Mucosa of stomach (tissue), 1 donor: ENCODE measurements around the gene MYO7B.
A peak's percentile ranks its signal among the peaks of the same experiment; 100 is the strongest.

ENCODE experiments used
- H3K27me3 ChIP-seq: one replicate; pipeline ENCODE4 v1.7.0; 2013; ENCODE audit warnings: mild to moderate bottlenecking, low read length; ENCODE audit not compliant: control insufficient read depth, insufficient read depth
- H3K36me3 ChIP-seq: one replicate; pipeline ENCODE4 v1.7.0; 2013; ENCODE audit warnings: low read length; ENCODE audit not compliant: control insufficient read depth, insufficient read depth
- H3K4me1 ChIP-seq: one replicate; pipeline ENCODE4 v1.7.0; 2013; ENCODE audit warnings: mild to moderate bottlenecking, low read length; ENCODE audit not compliant: control insufficient read depth, insufficient read depth
- H3K4me3 ChIP-seq: one replicate; pipeline ENCODE4 v1.7.0; 2013; ENCODE audit warnings: low read length
- H3K9ac ChIP-seq: one replicate; pipeline ENCODE4 v1.7.0; 2013; ENCODE audit warnings: mild to moderate bottlenecking, low read length, moderate library complexity
- H3K9me3 ChIP-seq: one replicate; pipeline ENCODE4 v1.7.0; 2013; ENCODE audit warnings: mild to moderate bottlenecking, low read length, moderate library complexity; ENCODE audit not compliant: control insufficient read depth
- donor health status: Pancreatic carcinoma.

Gene MYO7B

GRCh38 chr2:127637725-127638252 lies 102.3 kb downstream of the MYO7B start:
- Histone ChIP-seq H3K9me3 (no peaks in the 10 kb centered on the region), H3K4me3 (no peak overlapping the region), H3K27me3 (no peaks in the 10 kb centered on the region), H3K9ac (peak overlapping the region; percentile 39), H3K4me1 (peaks cover 22% of the 10 kb centered on the region), H3K36me3 (no peaks in the 10 kb centered on the region)

GRCh38 chr2:127638361-127639110 lies 103.1 kb downstream of the MYO7B start:
- Histone ChIP-seq H3K9me3 (no peaks in the 10 kb centered on the region), H3K36me3 (no peaks in the 10 kb centered on the region), H3K9ac (no peak overlapping the region), H3K4me3 (no peak overlapping the region), H3K27me3 (no peaks in the 10 kb centered on the region), H3K4me1 (peaks cover 22% of the 10 kb centered on the region)

- Histone ChIP-seq H3K36me3 (no peaks in the 10 kb centered on the region), H3K4me3 (no peak overlapping the region), H3K9ac (no peak overlapping the region), H3K4me1 (peaks cover 22% of the 10 kb centered on the region), H3K9me3 (no peaks in the 10 kb centered on the region), H3K27me3 (no peaks in the 10 kb centered on the region)
Observed at GRCh38 chr2:127639111-127639474, 103.6 kb downstream of the MYO7B start.

DNA sequence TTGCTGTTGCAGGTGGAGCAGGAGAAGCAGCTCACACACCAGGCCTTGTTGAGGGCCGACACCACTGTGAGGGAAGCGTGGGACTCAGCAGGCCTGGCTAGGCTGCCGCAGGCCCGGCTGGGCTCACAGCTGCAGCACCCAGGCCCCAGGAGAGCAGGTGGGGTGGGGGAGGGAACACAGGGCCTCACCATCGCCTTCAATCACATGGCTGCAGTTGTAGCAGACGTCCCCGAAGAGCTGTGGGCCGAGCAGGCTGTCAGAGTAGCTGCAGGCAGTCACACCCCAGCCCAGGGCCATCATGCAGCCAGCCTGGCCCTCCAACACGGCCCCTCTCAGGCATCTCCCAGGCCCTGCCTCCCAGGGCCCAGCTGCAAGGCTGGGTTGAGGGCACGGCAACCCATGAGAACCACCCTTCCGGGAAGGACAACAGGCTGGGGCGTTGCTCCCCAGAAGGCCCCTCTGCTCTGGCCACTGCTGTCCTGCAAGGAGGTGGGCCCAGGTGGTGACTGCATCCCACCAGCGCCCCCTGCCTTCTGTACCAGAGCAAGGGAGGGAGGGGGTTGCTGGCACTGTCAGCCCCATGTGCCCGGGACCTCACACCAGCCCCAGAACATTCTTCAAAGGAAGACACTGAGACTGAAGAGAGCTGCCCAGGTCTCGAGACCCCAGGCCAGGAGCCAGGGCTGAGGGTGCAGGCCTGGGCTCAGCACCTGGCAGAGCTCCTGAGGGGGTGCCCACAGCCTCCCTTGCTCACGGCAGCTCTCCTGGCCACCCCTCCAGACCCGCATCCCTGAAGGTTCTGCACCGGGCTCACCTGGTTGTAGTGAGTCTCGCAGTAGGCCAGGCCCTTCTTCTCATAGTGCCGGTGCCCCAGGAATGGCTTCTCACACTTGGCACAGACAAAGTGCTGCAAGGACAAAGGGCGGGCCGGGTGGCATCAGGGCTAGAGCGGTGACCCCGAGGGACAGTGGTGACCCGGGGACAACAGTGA lies 104.9 kb downstream of the MYO7B start:
- Histone ChIP-seq H3K36me3 (no peaks in the 10 kb centered on the region), H3K27me3 (no peaks in the 10 kb centered on the region), H3K4me1 (peaks cover 22% of the 10 kb centered on the region), H3K9ac (no peak overlapping the region), H3K4me3 (no peak overlapping the region), H3K9me3 (no peaks in the 10 kb centered on the region)

DNA sequence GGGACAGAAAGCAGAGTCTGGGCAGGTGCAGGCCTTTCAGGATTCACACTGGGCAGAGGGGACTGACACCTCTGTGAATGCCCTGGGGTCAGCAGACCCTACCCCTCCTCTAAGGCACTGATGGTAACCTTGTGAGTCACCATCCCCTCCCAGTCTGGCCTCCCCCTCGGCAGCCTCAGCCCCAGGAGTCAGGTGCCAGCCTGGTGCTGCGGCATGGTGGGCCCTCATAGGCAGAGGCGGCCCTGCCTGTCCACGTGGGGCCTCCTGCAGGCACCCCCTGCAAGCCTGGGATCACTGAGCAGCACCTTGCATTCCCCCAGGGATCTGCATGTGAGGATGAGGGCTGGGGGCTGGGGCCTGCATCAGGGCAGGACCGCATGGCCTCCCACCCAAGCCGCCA lies 105.7 kb downstream of the MYO7B start:
- Histone ChIP-seq H3K4me1 (peaks cover 21% of the 10 kb centered on the region), H3K36me3 (no peaks in the 10 kb centered on the region)

DNA sequence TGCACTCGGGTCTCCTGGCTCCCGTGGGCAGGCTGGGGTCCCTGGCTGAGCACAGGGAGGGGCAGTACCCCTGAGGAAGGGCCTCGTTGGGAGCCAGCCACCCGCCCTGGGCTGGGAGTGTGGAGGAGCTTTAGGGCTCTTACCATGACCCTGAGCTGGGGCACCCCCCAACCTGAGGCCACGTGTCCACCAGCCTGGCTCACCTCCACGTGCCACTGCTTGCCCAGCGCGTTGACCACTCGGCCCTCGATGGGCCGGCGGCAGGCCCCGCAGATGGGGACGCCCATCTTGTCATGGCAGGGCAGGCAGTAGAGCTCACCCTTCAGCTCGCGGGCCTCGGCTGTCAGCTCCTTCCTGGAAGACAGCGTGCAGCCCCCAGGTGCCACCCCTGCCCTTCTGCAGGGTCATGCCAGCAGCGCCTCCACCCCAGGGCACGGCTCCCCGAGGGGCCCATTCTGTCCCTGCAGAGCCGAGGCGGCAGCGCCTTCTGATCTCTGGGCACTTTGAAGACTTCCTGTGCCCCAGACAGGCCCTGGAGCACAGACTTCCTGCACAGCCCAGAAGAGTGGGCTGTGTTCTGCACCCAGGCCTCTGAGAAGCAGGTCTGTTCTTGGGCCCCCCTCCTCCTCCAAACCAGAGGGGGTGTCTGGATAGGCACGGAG lies 106.5 kb downstream of the MYO7B start:
- no peaks in the 10 kb centered on the region for H3K27me3 ChIP-seq
- H3K4me1 ChIP-seq: peaks cover 16% of the 10 kb centered on the region
- no peak overlapping the region for H3K4me3 ChIP-seq
- no peak overlapping the region for H3K9ac ChIP-seq
- no peaks in the 10 kb centered on the region for H3K9me3 ChIP-seq
- H3K36me3 ChIP-seq: no peaks in the 10 kb centered on the region

More for the DNA sequence above, 105.7 kb downstream of the MYO7B start:
- no peaks in the 10 kb centered on the region for H3K27me3 ChIP-seq
- H3K9me3 ChIP-seq: no peaks in the 10 kb centered on the region
- no peak overlapping the region for H3K4me3 ChIP-seq
- H3K9ac ChIP-seq: no peak overlapping the region

DNA sequence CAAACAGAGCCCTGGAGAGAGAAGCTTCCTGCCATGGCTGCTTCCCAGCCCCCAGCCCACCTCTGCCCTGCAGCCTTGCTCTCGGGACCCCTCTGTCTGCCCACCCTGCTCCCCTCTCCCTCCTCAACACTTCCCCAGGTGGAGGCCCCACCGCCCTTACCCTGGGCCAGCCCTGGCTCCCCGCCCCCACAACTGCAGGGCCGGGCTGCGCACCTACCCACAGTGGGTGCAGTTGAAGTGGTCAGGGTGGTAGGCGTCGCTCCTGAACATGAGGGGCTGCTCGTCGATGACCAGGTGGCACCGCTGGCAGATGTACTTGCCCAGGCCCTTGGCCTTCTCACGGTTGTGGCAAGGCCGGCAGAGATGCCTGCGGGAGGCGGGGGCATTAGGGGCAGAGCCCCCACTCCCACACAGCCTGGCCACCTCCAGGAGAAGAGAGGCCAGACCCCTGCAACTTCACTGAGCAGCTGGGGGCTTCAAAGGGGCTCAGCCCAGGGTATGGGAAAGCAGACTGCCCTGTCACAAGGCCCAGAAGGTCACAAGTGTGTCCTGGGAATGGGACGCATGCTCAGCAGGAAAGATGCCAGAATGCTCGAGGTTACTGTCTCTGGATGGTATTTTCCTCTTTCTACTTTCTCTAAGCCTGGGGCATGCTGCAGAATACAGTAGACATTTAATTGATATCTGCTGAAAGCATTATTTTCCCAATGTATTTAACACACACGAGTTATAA lies 107.4 kb downstream of the MYO7B start:
- H3K9me3 ChIP-seq: no peaks in the 10 kb centered on the region
- no peaks in the 10 kb centered on the region for H3K36me3 ChIP-seq
- peaks cover 7% of the 10 kb centered on the region for H3K4me1 ChIP-seq
- H3K4me3 ChIP-seq: no peak overlapping the region
- H3K9ac ChIP-seq: no peak overlapping the region
- H3K27me3 ChIP-seq: no peaks in the 10 kb centered on the region

- Histone ChIP-seq H3K27me3 (no peaks in the 10 kb centered on the region), H3K4me3 (no peak overlapping the region), H3K4me1 (peaks cover under 1% of the 10 kb centered on the region), H3K36me3 (no peaks in the 10 kb centered on the region), H3K9me3 (no peaks in the 10 kb centered on the region), H3K9ac (no peak overlapping the region)
Observed at GRCh38 chr2:127643439-127644065, 108.1 kb downstream of the MYO7B start.

DNA sequence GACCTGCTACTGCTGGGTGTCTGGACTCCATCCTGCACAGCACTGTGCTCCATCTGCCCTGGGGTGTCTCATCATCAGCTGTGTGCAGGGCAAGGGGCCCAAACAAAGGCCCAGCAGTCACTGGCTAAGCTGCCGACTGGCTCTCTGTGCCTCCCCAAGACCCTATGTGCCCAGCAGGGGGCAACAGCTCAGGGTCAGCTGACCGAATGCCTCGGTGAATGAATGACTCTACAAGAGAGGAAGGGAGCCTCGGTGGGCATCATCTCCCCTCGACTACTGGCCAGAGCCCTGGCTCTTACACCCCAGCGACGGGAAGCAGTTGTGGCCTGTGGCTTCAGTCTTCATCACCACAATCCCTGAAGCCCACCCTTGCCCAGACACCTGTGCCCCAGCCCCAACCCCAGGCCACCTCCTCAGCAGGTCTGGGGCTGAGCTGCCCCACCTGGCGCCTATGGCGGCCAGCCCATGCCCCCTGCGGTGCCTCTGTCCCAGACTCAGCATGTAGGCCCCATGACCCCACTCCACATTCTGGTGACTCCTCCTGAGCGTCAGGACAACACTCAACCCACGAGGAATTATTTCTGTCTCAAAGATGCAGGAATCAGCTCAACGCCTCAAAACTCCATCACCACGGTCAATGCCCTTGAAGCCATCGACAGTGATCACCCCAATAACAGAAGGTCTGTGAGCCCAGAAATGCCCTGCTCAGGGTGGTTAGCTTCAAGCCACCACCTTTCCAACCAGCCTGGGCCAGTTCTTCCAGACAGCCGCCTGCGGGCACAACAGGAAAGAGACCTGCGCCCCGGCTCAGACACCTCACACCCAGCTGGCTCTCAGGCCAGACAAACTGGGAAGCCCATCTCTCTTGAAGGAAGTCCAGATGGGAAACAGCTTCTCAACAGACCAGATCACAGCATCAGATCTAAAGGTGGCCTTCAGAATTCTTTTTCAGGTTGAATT lies 108.9 kb downstream of the MYO7B start:
- no peaks in the 10 kb centered on the region for H3K4me1 ChIP-seq
- H3K9ac ChIP-seq: no peak overlapping the region
- no peaks in the 10 kb centered on the region for H3K36me3 ChIP-seq
- H3K27me3 ChIP-seq: no peaks in the 10 kb centered on the region
- H3K4me3 ChIP-seq: no peak overlapping the region
- no peaks in the 10 kb centered on the region for H3K9me3 ChIP-seq

- Histone ChIP-seq H3K27me3 (no peaks in the 10 kb centered on the region), H3K9ac (no peak overlapping the region), H3K4me1 (no peaks in the 10 kb centered on the region), H3K36me3 (no peaks in the 10 kb centered on the region), H3K9me3 (no peaks in the 10 kb centered on the region), H3K4me3 (no peak overlapping the region)
Observed at GRCh38 chr2:127645026-127645394, 109.5 kb downstream of the MYO7B start.
